WI38 (cell line): ENCODE data around the gene SLC13A4.

Experiments
- H3K4me3 ChIP-seq: 2 replicates; pipeline ENCODE4 v1.5.1; 2011; ENCODE audit warnings: low read depth, mild to moderate bottlenecking, control low read depth, low read length
- TF ChIP-seq, protein P1 (sequence below): IDR thresholded peaks from 2 replicates; pipeline ENCODE4 v1.5.1; 2012; ENCODE audit warnings: low read depth, mild to moderate bottlenecking, control low read depth, low read length

SLC13A4 gene

DNA sequence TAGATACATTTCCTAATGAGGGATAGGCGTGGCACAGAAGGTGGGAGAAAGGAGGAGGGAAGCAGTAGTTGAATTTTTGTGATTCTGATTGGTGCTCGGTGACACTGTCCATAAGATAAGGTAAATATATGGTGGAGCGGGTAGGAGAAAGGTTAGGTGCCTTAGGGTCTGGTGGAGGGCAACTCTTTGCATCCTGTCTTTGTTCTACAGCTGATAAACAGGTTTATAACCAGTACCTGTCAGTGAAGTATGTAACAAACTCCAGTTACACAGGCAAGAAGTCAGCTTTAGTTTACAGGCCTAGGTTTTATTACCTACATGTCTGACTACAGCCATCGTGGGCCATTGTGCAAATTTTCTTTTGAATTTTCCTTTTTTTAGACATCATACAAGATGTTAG is 31.5 kb upstream of the SLC13A4 start:
- TF ChIP-seq, protein P1, sequence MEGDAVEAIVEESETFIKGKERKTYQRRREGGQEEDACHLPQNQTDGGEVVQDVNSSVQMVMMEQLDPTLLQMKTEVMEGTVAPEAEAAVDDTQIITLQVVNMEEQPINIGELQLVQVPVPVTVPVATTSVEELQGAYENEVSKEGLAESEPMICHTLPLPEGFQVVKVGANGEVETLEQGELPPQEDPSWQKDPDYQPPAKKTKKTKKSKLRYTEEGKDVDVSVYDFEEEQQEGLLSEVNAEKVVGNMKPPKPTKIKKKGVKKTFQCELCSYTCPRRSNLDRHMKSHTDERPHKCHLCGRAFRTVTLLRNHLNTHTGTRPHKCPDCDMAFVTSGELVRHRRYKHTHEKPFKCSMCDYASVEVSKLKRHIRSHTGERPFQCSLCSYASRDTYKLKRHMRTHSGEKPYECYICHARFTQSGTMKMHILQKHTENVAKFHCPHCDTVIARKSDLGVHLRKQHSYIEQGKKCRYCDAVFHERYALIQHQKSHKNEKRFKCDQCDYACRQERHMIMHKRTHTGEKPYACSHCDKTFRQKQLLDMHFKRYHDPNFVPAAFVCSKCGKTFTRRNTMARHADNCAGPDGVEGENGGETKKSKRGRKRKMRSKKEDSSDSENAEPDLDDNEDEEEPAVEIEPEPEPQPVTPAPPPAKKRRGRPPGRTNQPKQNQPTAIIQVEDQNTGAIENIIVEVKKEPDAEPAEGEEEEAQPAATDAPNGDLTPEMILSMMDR: no peak
- no peak overlapping the region for H3K4me3 ChIP-seq

DNA sequence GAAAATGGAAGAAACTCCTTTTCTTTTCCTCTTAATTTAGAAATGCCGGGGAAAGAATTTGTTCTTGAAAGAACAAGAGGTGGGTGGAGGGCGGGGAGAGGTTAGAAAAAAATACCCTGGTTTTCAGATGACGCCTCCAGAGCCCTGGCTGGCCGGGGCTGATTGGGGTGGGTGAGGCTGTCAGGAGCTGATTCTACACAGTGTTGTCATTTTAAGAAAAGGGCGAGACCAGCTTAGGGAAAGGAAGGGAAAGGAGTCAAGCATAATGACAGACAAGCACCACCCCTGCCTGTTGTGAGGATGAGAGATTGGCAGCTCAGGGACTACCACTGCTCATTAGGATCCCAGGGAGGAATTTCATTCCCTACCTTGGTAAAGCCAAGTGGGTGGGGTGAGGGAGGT is 30.5 kb upstream of the SLC13A4 start:
- TF ChIP-seq, protein P1: no peak
- 0 out of 2 replicates have a peak overlapping the region, but pooled peaks have one; percentile 2 for H3K4me3 ChIP-seq

- 0 out of 2 replicates have a peak overlapping the region, but pooled peaks have one; percentile 2 for H3K4me3 ChIP-seq
Observed at GRCh38 chr7:135757719-135758411, 29.9 kb upstream of the SLC13A4 start.

GRCh38 chr7:135756191-135756590 is 28.2 kb upstream of the SLC13A4 start:
- H3K4me3 ChIP-seq: no peak overlapping the region
- TF ChIP-seq, protein P1: no peak

More at GRCh38 chr7:135757719-135758411, 29.9 kb upstream of the SLC13A4 start:
- TF ChIP-seq, protein P1: no peak

DNA sequence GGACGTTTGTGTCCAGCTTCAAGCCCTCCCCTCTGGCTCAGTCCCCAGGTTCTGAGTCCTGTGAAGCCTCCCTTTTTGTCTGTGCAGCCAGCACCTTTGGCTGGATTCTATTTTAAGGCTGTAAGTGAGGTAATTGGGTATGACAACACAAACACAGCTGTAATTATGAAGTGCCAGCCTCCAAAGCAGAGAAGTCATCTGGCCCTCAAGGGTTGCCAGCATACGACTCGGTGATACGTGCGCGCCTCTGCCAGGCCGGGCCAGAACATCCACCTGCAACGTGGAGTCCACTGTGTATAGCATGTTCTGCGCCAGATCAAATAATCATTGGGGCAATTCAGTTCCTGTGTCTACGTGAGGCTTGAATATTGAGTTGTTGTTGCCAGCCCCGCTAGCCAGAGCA is 27.4 kb upstream of the SLC13A4 start:
- TF ChIP-seq, protein P1: no peak
- H3K4me3 ChIP-seq: no peak overlapping the region

GRCh38 chr7:135753616-135754413 is 25.8 kb upstream of the SLC13A4 start:
- TF ChIP-seq, protein P1: no peak
- no peak overlapping the region for H3K4me3 ChIP-seq

GRCh38 chr7:135748770-135749169 is 20.8 kb upstream of the SLC13A4 start, which contains the start of gene FAM180A:
FAM180A (minus strand) TSS chr7:135748813; CDS start chr7:135748580, 233 bp downstream.
- TF ChIP-seq, protein P1: no peak
- peak within 1 kb of the TSS; percentile 44 for H3K4me3 ChIP-seq
